Dedifferentiated amniotic fluid mesenchymal stem cell (primary cell): ENCODE measurements around the gene RXRA.
"Not testable (repeated sequence)": the region's sequence is repeated elsewhere in the genome, so short reads cannot be mapped to it uniquely, and the experiment has no call there.

Source experiments
- DNase-seq: peaks from one replicate; pipeline ENCODE4 v3.0.0-alpha.2; 2016; ENCODE audit errors: extremely low spot score

RXRA gene

GRCh38 chr9:134293611-134294152, 32.6 kb upstream of the RXRA start:
- DNase-seq, result peak; percentile 17

GRCh38 chr9:134294153-134295071, 31.8 kb upstream of the RXRA start:
- no peak for DNase-seq

- no peak for DNase-seq
These were observed 31.0 kb upstream of the RXRA start for GRCh38 chr9:134295101-134295745.

DNA sequence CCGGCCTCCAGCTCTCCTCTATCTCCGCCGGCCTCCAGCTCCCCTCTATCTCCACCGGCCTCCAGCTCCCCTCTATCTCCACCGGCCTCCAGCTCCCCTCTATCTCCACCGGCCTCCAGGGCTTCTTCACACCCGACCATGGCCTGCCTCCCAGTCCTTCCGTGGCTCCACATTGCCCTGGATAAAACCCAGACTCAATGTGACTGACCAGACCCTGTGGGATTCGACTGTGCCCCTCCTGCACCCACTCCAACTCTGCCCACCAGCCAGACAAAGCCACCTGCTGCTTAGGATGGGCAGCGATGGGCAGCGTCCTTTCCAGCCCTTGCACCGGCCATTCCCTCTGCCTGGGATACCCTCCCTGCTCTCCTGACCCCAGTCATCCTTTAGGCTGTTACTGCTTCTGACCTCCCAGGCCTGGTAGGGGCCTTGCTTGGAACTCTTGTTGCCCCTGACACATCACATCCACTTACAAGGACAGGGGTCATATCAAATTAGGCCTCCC, 30.5 kb upstream of the RXRA start:
- DNase-seq, result no peak

GRCh38 chr9:134296301-134297082, 29.8 kb upstream of the RXRA start:
- DNase-seq, result no peak

GRCh38 chr9:134297083-134297410, 29.2 kb upstream of the RXRA start:
- DNase-seq, result no peak

GRCh38 chr9:134297576-134297975, 28.7 kb upstream of the RXRA start:
- no peak for DNase-seq

DNA sequence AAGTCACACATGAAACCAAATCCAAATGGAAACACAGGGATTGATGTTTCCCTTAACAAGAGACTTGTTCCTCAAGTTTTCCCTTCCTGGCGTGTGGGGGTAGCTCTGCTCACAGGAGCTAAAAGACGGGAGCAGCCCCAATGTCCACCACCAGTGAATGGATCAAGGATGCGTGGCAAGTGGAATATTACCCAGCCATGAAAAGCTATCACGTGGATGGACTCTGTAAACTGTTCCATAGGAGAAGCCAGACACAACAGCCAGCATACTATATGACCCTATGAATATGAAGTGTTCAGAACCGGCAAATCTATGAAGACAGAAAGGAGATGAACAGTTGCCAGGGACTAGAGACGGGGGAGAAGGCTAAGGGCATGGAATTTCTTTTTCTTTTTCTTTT, 28.3 kb upstream of the RXRA start:
- no peak for DNase-seq

- DNase-seq, result no peak
These were observed 27.2 kb upstream of the RXRA start for GRCh38 chr9:134299068-134299467.

GRCh38 chr9:134299883-134300282, 26.4 kb upstream of the RXRA start:
- no peak for DNase-seq

GRCh38 chr9:134301387-134302129, 24.7 kb upstream of the RXRA start:
- DNase-seq, result no peak

- DNase-seq, result no peak
These were observed 24.0 kb upstream of the RXRA start for GRCh38 chr9:134302130-134302817.

- DNase-seq, result no peak
These were observed 22.7 kb upstream of the RXRA start for GRCh38 chr9:134303601-134304000.

- DNase-seq, result no peak
These were observed 22.0 kb upstream of the RXRA start for GRCh38 chr9:134304261-134304660.

DNA sequence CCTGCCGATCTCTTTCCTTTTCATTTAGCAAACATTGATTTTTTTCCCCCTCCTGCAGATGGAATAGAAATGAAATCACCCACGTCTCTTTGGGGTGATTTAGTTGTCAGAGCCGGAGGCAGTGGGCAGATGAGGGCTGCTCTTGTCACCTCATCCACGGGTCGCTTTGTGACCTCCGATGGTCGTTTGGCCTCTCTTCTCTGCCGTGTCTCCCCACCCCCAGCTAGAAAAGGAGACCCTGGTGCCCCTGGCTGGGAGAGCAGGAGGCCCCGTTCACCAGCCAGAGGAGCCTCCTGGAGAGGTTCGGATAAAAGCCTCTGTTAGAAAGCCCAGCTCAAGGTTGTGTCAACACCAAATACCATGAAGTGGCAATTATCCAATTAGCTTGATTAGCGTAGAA, 21.6 kb upstream of the RXRA start:
- no peak for DNase-seq

DNA sequence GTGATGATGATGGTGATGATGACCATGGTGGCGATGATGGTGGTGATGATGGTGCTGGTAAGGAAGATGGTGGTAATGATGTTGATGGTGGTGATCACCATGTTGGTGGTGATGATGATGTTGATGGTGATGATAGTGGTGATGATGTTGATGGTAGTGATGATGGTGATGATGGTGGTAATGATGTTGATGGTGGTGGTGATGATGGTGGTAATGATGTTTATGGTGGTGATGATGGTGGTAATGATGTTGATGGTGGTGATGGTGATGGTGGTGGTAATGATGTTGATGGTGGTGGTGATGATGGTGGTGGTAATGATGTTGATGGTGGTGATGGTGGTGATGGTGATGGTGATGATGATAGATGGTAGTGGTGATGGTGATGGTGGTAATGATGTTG, 20.7 kb upstream of the RXRA start:
- DNase-seq, result no peak

DNA sequence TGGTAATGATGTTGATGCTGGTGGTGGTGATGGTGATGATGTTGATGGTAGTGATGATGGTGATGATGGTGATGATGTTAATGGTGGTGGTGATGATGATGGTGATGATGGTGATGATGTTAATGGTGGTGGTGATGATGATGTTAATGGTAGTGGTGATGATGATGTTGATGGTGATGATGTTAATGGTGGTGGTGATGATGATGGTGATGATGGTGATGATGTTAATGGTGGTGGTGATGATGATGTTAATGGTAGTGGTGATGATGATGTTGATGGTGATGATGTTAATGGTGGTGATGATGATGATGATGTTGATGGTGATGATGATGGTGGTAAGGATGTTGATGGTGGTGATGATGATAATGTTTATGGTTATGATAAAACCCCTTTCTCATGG, 20.2 kb upstream of the RXRA start:
- DNase-seq, result not testable (repeated sequence)

GRCh38 chr9:134306636-134307600, 19.3 kb upstream of the RXRA start:
- no peak for DNase-seq
